ENCODE results near the gene TXLNG.
A peak's percentile ranks its signal among the peaks of the same experiment; 100 is the strongest.
"Not testable (repeated sequence)": the region's sequence is repeated elsewhere in the genome, so short reads cannot be mapped to it uniquely, and the experiment has no call there.

The TXLNG gene

GRCh38 chrX:16839219-16839851 is 53.1 kb downstream of the TXLNG start:
- no peak for DNase-seq (ENCODE audit: low read depth)

DNA sequence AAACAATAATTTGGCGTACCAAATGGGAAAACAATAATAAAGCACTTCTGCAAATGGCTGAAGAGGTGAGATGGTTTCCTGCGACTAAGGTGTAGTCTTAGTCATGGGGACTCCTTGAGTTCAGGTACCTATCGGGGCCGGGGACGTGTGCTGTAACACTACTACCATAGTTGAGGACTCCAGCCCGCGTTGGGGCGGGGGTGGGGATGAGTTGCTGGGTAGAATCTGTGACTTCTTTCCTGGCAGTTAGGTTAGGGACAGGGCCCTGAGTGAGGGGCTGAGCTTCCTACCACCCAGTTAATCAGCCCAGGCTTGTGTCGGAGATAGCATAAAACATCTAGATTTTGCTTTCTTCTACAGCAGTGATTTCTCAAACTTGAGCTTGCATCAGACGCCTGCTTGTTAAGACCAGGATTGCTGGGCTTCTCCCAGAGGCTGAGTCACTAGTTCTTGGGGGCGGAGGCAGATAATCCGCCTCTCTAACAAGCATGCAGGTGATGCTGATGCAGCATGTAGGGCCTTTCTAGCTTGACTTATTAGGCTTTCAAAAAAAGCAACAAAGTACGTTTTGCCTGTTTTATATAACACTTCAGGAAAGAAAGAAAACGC is 53.7 kb downstream of the TXLNG start:
- DNase-seq (ENCODE audit: low read depth) = no peak

- DNase-seq (ENCODE audit: low read depth) = no peak
These were observed 56.4 kb downstream of the TXLNG start for GRCh38 chrX:16842684-16843083.

DNA sequence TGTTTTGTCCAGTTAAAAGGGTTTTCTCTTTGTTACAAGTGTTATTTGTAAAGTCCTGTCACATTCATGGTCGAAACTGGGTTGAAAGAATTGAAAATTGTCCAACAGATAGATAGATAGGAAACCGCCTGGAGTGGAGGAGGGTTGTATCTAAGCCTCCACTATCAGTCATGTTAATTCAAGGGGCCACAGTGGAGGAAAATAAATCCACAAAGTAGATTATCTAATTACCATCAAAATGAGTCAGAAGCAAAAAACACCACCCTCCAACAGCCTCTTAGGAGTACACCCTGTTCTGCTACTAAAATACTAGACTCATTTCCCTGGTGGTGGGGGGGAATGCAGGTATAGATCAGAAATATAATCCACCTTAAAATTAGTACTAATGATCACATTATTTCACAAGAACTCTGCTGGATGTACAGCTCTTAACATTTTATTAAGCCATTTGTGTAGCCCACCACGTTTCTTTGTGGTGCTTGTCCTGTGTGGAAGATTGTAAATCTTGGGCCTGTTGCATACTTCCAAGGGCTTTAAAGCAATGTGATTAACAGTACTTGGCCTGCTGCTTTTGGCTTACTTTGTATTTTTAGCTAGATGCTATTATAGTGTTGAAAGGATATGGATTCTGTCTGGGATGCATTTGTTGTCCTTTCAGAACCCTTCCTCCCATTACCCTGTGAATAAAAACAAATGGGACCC is 57.1 kb downstream of the TXLNG start:
- DNase-seq (ENCODE audit: low read depth) = no peak

DNA sequence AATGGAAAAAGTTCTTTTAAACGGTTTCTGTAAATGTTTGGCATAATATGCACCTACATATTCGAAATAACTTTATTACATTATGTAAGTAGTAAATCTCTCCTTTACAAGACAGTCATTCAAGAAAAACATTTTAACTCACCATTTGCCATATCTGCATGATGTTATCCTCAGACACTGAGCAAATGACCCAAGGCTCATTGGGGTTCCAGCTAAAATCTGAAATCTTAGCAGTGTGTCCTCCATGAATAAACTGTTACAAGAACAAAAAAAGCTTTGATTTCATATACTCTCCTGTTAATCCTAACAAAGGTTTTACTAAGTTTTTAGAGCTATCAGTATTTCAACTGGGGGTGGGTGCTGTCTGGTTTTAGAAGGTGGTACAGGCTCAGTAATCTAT is 59.4 kb downstream of the TXLNG start:
- no peak for DNase-seq (ENCODE audit: low read depth)

- DNase-seq (ENCODE audit: low read depth) = no peak
These were observed 62.3 kb downstream of the TXLNG start for GRCh38 chrX:16848541-16848940.

GRCh38 chrX:16851421-16851820 is 65.2 kb downstream of the TXLNG start:
- DNase-seq (ENCODE audit: low read depth) = no peak

- no peak for DNase-seq (ENCODE audit: low read depth)
These were observed 65.6 kb downstream of the TXLNG start for GRCh38 chrX:16851827-16852226.

DNA sequence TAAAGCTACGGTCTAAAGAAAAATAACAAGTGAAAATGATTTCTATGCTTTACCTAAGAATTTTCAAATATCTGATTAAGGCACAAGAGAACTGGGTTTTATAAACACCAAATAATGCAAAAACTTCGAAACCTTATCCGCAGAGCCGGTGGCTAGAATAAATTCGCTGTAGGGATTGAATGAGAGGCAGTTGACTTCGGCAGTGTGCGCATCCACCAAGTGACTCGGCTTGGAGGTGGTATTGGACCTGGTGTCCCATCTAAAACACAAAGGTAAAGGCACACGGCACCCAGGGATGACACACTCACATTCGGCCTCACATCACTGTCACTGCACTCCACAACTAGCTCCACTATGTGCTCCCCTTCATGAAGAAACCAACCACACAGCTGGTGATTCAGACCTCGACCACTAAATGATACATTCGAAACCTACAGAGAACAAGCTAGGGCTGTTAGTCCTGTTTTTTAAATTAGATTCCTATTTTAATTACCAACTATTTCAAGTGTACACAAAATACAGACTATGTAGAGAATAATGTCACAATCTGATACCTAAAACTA is 66.4 kb downstream of the TXLNG start:
- no peak for DNase-seq (ENCODE audit: low read depth)

DNA sequence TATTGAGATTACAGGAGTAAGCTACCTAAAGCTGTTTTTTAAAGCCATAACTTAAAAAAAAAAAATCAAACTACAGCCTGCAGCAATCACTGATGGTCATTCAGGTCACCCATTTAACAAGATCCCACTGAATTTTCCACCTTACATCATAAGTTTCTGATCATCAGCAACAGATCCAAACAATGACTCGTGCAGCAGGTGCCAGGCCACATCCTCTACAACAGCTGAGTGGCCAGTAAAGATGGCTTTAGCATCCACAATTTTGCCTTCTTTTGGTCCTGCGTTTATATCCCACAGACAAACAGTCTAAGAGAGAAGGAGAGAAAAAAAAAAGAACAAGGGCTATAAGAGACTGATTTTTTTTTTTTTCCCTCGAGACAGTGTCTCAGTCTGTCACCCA is 67.3 kb downstream of the TXLNG start:
- no peak for DNase-seq (ENCODE audit: low read depth)

GRCh38 chrX:16855363-16856075 is 69.3 kb downstream of the TXLNG start:
- no peak for DNase-seq (ENCODE audit: low read depth)

DNA sequence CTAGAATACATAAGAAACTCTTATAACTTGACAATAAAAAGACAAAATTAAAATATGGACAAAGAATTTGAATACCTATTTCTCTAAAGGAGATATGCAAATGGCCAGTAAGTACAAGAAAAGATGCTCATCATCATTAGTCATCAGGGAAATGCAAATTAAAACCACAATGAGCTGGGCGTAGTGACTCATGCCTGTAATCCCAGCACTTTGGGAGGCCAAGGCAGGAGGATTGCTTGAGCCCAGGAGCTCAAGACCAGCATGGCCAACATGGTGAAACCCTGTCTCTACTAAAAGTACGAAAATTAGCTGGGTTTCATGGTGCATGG is 69.8 kb downstream of the TXLNG start:
- DNase-seq (ENCODE audit: low read depth) = not testable (repeated sequence)

DNA sequence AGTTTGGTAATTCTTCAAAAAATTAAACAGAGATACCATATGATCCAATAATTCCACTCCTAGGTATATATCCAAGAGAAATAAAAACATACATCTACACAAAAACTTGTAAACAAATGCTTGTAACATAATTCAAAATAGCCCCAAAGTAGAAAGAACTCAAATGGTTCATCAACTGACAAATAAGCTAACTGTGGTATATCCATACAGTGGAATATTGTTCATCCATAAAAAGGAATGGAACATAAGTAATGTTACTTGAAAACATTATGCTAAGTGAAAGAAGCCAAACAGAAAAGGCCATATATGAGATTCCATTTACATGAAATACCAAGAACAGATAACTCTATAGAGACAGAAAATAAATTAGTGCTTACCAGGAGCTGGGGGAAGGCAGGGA is 70.5 kb downstream of the TXLNG start:
- DNase-seq (ENCODE audit: low read depth) = no peak

DNA sequence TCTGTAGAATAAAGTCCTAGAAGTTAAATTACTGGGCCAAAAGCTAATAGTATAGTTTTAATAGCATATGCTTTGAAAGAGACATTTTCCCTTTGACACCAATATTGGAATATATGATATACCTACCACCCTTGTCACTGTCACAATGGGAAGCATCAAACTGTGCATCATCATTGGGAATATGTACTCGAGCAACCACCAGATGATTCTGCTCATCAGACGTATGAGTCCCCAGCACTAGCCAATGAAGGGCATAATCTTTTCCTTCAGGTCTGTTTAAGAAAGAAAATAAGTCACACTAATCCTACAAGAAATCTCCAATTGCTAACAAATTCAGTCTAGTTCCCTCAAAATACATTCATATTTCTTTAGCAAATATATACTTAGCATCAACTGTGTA is 76.6 kb downstream of the TXLNG start:
- no peak for DNase-seq (ENCODE audit: low read depth)

DNA sequence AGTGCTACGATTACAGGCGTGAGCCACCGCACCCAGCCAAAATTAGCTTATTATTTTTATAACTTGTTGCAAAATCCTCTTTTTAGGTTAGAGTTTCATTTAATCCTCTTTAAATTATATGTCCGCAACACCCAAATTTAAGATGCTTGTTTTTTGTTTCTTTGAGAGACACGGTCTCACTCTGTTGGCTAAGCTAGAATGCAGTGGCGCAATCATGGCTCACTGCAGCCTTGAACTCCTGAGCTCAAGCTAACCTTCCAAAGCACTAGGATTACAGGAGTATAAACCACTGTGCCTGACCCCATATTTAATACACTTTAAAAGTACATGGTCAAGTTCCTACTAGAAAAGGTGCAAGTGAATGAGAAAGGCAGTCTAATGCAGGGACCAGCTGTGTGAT is 81.7 kb downstream of the TXLNG start:
- DNase-seq (ENCODE audit: low read depth) = no peak

DNA sequence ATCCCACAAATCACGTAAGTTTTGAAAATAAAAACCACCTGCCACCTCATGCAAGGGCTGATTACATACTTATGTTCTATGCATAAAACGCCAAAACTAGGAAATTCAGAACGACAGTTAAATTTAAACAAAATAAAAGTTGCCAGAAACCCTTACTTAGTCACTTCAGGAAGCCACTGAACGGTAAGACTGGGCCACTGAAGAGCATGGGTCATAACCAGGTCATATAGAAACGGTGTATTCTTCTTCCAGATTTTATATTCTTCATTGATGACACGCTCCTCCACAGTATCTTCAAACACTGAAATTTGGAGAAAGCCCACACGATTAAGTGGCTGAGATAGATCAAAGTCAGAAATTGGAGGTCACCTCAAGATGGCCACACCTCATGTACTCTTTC is 82.7 kb downstream of the TXLNG start:
- DNase-seq (ENCODE audit: low read depth) = no peak

GRCh38 chrX:16869393-16870094 is 83.3 kb downstream of the TXLNG start:
- no peak for DNase-seq (ENCODE audit: low read depth)

GRCh38 chrX:16870095-16870861 is 84.0 kb downstream of the TXLNG start, which contains the start of gene RBBP7:
Gene RBBP7, minus strand, starts transcription at chrX:16870362. Its CDS starts 309 bp downstream, at chrX:16870053.
- peak; percentile 91 for DNase-seq (ENCODE audit: low read depth)

GRCh38 chrX:16870862-16871815 is 84.9 kb downstream of the TXLNG start:
- no peak for DNase-seq (ENCODE audit: low read depth)

DNA sequence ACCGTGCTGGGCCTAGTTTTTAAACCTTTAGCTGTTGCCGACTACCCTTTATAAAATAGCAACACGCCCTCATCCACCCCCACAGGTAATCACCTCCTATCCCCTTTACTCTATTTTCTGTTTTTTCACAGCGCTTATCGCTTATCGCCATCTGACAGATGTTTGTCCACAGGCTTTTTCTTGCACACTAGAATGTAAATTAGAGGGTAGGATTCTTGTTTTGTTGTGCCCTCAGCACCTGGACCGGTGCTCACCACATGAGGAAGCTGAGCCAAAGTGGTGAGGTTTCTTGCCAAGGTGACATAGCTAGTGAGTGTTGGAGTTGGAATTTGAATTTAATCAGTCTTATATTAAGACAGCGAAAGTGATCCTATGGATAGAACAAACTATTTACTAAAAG is 86.8 kb downstream of the TXLNG start:
- no peak for DNase-seq (ENCODE audit: low read depth)

All from stimulated activated CD8-positive, alpha-beta memory T cell treated with anti-CD3 and anti-CD28 coated beads, Interleukin-4, amount 100 ng/mL, for 24 hours (primary cell).